Breast epithelium (tissue), 4 donors: Measurements from ENCODE around the gene NUP205. TPM values are rescaled to one million over a fixed set of nuclear protein-coding genes. Genes with fewer than 3 reads are reported as not detected.

Experiments
- DNase-seq, 2 donors: peaks; one replicate each; pipeline ENCODE4 v3.0.0-alpha.2; 2019; ENCODE audit warnings: low spot score in 2 of 2
- H3K27ac ChIP-seq, 2 donors: fragments of 200-600 bp; sonication (generic) in 1 of 2; one replicate each; pipeline ENCODE4 v1.5.1; 2016 to 2019; ENCODE audit warnings: mild to moderate bottlenecking in 1 of 2
- H3K27me3 ChIP-seq, 2 donors: fragments of 200-600 bp; sonication (generic) in 1 of 2; one replicate each; pipeline versions ENCODE4 v1.5.1 to v1.6.0; 2017 to 2019; ENCODE audit warnings: control low read depth in 1 of 2, mild to moderate bottlenecking in 1 of 2
- H3K36me3 ChIP-seq: fragments of 200-600 bp; one replicate; pipeline ENCODE4 v1.5.1; 2019
- H3K4me1 ChIP-seq, 2 donors: fragments of 200-600 bp; sonication (generic); one replicate each; pipeline ENCODE4 v1.5.1; 2016 to 2019; ENCODE audit warnings: control low read depth in 1 of 2
- H3K4me3 ChIP-seq, 3 donors: fragments of 200-600 bp; sonication (generic); 1 replicate in 2 of 3; 2 replicates in 1 of 3; pipeline ENCODE4 v1.5.1; 2016 to 2019; ENCODE audit warnings: mild to moderate bottlenecking in 3 of 3, moderate library complexity in 2 of 3
- H3K9me3 ChIP-seq, 2 donors: fragments of 200-600 bp; sonication (generic) in 1 of 2; one replicate each; pipeline ENCODE4 v1.5.1; 2016 to 2019; ENCODE audit warnings: control low read depth in 1 of 2
- CTCF ChIP-seq, 3 donors: fragments of 450-650 bp; IDR thresholded peaks; one replicate each; pipeline ENCODE4 v1.5.1; 2016 to 2017; ENCODE audit warnings: antibody characterized with exemption in 3 of 3, mild to moderate bottlenecking in 3 of 3, moderate library complexity in 3 of 3
- POLR2A ChIP-seq: fragments of 450-650 bp; IDR thresholded peaks from one replicate; pipeline ENCODE4 v1.6.1; 2016; ENCODE audit warnings: antibody characterized with exemption, mild to moderate bottlenecking, moderate library complexity
- POLR2AphosphoS5 ChIP-seq, 3 donors: sonication (generic); formaldehyde crosslinking; IDR thresholded peaks; one replicate each; pipeline ENCODE4 v1.6.1; 2017; ENCODE audit warnings: antibody characterized with exemption in 3 of 3
- intact Hi-C: fragments of 100-400 bp; cut with DNase I; formaldehyde crosslinking; loops from one replicate; pipeline ENCODE4 v1.15.1; 2023; ENCODE audit warnings: low total_unique reads
- total RNA-seq, 3 donors: library from RNA; depleted of rRNA; stranded (reverse); fragments of >200 nt; gene quantifications; one replicate each; pipeline ENCODE4 v1.1.0, GENCODE V29; 2016

NUP205 gene
- total RNA-seq, 3 donors from 2014 or later: 22.6 to 49.6 (median 44.6) TPM

- peaks cover 4% of the 10 kb centered on the region for H3K36me3 ChIP-seq
- TF ChIP-seq POLR2A (no peak), POLR2AphosphoS5 (IDR thresholded peaks at IDR 0.05) (no peak), CTCF (IDR thresholded peaks at IDR 0.05) (no peak)
- no peaks in the 10 kb centered on the region for H3K4me1 ChIP-seq
- no peak for DNase-seq
- no peaks in the 10 kb centered on the region for H3K27me3 ChIP-seq
- H3K9me3 ChIP-seq: no peaks in the 10 kb centered on the region
- no peak overlapping the region for H3K4me3 ChIP-seq
- intact Hi-C loops: no loop called here
- H3K27ac ChIP-seq: peak overlapping the region in 1 of 2 donors; percentile 48
Observed at GRCh38 chr7:135670179-135670578, 112.5 kb downstream of the NUP205 start.

GRCh38 chr7:135672560-135673359, 115.0 kb downstream of the NUP205 start:
- Histone ChIP-seq H3K4me3 (no peak overlapping the region), H3K27me3 (no peaks in the 10 kb centered on the region), H3K36me3 (peaks cover 4% of the 10 kb centered on the region), H3K4me1 (peaks cover 0 to 2% of the 10 kb centered on the region in 2 donors), H3K27ac (peak overlapping the region; percentile 1 to 22), H3K9me3 (no peaks in the 10 kb centered on the region)
- DNase-seq: no peak
- TF ChIP-seq POLR2AphosphoS5 (IDR thresholded peaks at IDR 0.05): no peak
- TF ChIP-seq POLR2A: no peak
- peak; percentile 49 to 88 (median 65) for TF ChIP-seq CTCF (IDR thresholded peaks at IDR 0.05)
- intact Hi-C loops: no loop called here

- no peak for DNase-seq
- Histone ChIP-seq H3K36me3 (peaks cover 4% of the 10 kb centered on the region), H3K4me1 (peaks cover 0 to 8% of the 10 kb centered on the region in 2 donors), H3K4me3 (no peak overlapping the region), H3K27me3 (no peaks in the 10 kb centered on the region), H3K27ac (peak overlapping the region in 1 of 2 donors; percentile 1), H3K9me3 (no peaks in the 10 kb centered on the region)
- intact Hi-C loops: no loop called here
- TF ChIP-seq POLR2AphosphoS5 (IDR thresholded peaks at IDR 0.05) (no peak), POLR2A (no peak), CTCF (IDR thresholded peaks at IDR 0.05) (no peak)
Observed at GRCh38 chr7:135673360-135673706, 115.6 kb downstream of the NUP205 start.

- H3K4me1 ChIP-seq: peaks cover 0 to 18% of the 10 kb centered on the region in 2 donors
- no peaks in the 10 kb centered on the region for H3K27me3 ChIP-seq
- intact Hi-C loops: no loop called here
- peak in 1 of 2 donors; percentile 87 for DNase-seq
- H3K4me3 ChIP-seq: no peak overlapping the region
- TF ChIP-seq POLR2AphosphoS5 (IDR thresholded peaks at IDR 0.05) (peak in 1 of 3 donors; percentile 29), POLR2A (no peak), CTCF (IDR thresholded peaks at IDR 0.05) (no peak)
- H3K9me3 ChIP-seq: no peaks in the 10 kb centered on the region
- H3K36me3 ChIP-seq: peaks cover 4% of the 10 kb centered on the region
- H3K27ac ChIP-seq: peak overlapping the region; percentile 8 to 72
Observed at GRCh38 chr7:135678612-135679575, 121.2 kb downstream of the NUP205 start.
